SH-SY5Y (cell line): ENCODE results near the gene XPOT.

Experiments
- GATA2 ChIP-seq: IDR thresholded peaks from 2 replicates; pipeline ENCODE4 v1.6.1; 2011; ENCODE audit warnings: mild to moderate bottlenecking, low read depth, low read length
- GATA3 ChIP-seq: IDR thresholded peaks from 2 replicates; pipeline ENCODE4 v1.6.1; 2011; ENCODE audit warnings: low read depth, mild to moderate bottlenecking, low read length, moderate library complexity

DNA sequence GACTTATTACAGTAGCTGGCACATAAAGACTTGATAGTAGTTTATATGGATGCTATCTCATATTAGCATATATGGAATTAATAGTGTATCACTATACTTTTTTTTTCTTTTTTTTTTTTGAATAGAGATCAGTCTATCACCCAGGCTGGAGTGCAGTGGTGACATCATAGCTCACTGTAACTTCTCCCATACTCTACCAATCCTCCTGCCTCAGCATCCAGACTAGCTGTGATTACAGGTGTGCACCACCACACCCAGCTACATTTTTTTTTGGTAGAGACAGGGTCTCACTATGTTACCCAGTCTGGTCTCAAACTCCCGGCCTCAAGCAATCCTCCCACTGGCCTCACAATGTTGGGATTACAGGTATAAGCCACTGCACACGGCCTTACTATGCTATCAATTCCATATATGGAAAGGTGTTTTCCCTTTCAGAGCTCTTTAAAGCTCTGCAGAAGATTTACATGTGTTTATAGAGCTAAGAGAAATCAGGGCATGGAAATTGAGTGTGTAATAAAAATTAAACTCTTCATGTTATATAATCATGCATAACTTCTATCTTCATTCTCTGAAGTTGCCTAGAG is 46.0 kb downstream of the XPOT start:
- TF ChIP-seq GATA2 (no peak), GATA3 (no peak)
